PC-9 (cell line): ENCODE data around the gene TTBK2. TPM values are rescaled to one million over a fixed set of nuclear protein-coding genes. Genes with fewer than 3 reads are reported as not detected.

Experiments used
- BruUV-seq: library from RNA; stranded (reverse); fragments of 400-500 nt; replicated peaks from 2 replicates; lab custom pipeline; 2021; lab: Mats Ljungman, UMichigan
- CTCF ChIA-PET: fragments of 300-600 bp; sonication (Branson Sonifier 250); formaldehyde crosslinking; loops from one replicate; lab custom pipeline; 2022; ENCODE audit warnings: antibody characterized with exemption; lab: Charles Lee
- POLR2A ChIA-PET: fragments of 300-600 bp; sonication (Branson Sonifier 250); formaldehyde crosslinking; loops from one replicate; lab custom pipeline; 2022; ENCODE audit warnings: antibody characterized with exemption; ENCODE audit not compliant: unreplicated experiment; lab: Charles Lee
- DNase-seq, 2 experiments: peaks; one replicate each; pipeline versions ENCODE4 v3.0.0 to v3.0.0-alpha.2; 2015 to 2022; ENCODE audit warnings: mixed read lengths in 1 of 2
- H2AFZ ChIP-seq: fragments of 200-600 bp; sonication (generic); 2 replicates; pipeline ENCODE4 v1.8.1; 2017; ENCODE audit warnings: antibody characterized with exemption
- H3F3A ChIP-seq: fragments of 200-600 bp; sonication (generic); 2 replicates; pipeline ENCODE4 v1.8.1; 2017; ENCODE audit warnings: antibody characterized with exemption, mild to moderate bottlenecking, low read depth; ENCODE audit not compliant: insufficient read depth
- H3K27ac ChIP-seq: fragments of 200-600 bp; sonication (generic); 2 replicates; pipeline ENCODE4 v1.6.1; 2016; ENCODE audit warnings: mixed run types
- H3K27me3 ChIP-seq: fragments of 200-600 bp; sonication (generic); 2 replicates; pipeline ENCODE4 v1.6.1; 2016; ENCODE audit warnings: low read depth, mixed run types; ENCODE audit not compliant: insufficient read depth
- H3K36me3 ChIP-seq: fragments of 200-600 bp; sonication (generic); 2 replicates; pipeline ENCODE4 v1.6.1; 2016; ENCODE audit warnings: low read depth, mixed run types
- H3K4me1 ChIP-seq: fragments of 200-600 bp; sonication (generic); replicated peaks from 2 replicates; pipeline ENCODE4 v1.6.1; 2016; ENCODE audit warnings: mixed run types; ENCODE audit not compliant: insufficient read depth
- H3K4me2 ChIP-seq: fragments of 200-600 bp; sonication (generic); 2 replicates; pipeline ENCODE4 v1.6.1; 2017; ENCODE audit warnings: mixed run types
- H3K4me3 ChIP-seq: fragments of 200-600 bp; sonication (generic); 2 replicates; pipeline ENCODE4 v1.6.1; 2016; ENCODE audit warnings: mixed run types
- H3K79me2 ChIP-seq: fragments of 200-600 bp; sonication (generic); 2 replicates; pipeline ENCODE4 v1.6.1; 2017; ENCODE audit warnings: low read depth, mixed run types
- H3K9me2 ChIP-seq: fragments of 200-600 bp; sonication (generic); 2 replicates; pipeline ENCODE4 v1.8.1; 2017; ENCODE audit warnings: mild to moderate bottlenecking; ENCODE audit not compliant: insufficient read depth
- H3K9me3 ChIP-seq: fragments of 200-600 bp; sonication (generic); 2 replicates; pipeline ENCODE4 v1.8.1; 2016; ENCODE audit warnings: low read depth; ENCODE audit not compliant: insufficient read depth
- H4K20me1 ChIP-seq: fragments of 200-600 bp; sonication (generic); 2 replicates; pipeline ENCODE4 v1.8.1; 2017; ENCODE audit not compliant: insufficient read depth
- EZH2 ChIP-seq: fragments of 200-600 bp; sonication (generic); IDR thresholded peaks from 2 replicates; pipeline ENCODE4 v1.8.0; 2017; ENCODE audit warnings: antibody characterized with exemption, low read depth
- intact Hi-C: fragments of 100-400 bp; cut with micrococcal nuclease; formaldehyde crosslinking; loops from one replicate; pipeline ENCODE4 v1.10.0; 2022; ENCODE audit not compliant: unreplicated experiment
- total RNA-seq: library from RNA; stranded (reverse); gene quantifications from 2 replicates; pipeline ENCODE4 v1.2.3, GENCODE V29; 2021
- TF ChIP-seq, protein P1 (sequence below): fragments of 200-600 bp; sonication (generic); conservative IDR thresholded peaks from 2 replicates; pipeline ENCODE4 v1.6.1; 2017; ENCODE audit warnings: mixed run types, antibody characterized with exemption, mild to moderate bottlenecking, moderate library complexity

TTBK2 gene
- total RNA-seq, 1 experiment from 2014 or later, result 22.6 TPM

DNA sequence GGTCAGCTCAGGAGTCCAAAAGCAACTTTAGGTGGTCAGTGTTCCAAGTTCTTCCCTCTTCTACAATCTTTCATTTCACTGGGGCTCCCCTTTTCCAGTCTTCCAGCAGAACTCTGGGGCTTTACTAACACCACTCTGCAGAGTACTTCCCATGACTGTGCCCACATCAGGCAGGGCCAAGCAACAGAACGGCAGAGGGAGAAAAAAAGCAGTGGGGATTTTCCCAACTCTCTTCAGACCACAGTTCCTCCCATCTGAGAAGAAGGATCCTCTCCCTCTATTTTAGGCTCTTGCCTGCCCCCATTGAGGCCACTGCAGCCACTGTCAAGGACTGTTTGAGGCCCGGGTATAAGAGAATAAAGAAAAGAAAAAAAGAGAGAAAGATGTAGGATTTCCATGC, 70.7 kb downstream of the TTBK2 start:
- intact Hi-C loops, result no loop called here
- Histone ChIP-seq H3K9me3 (no peaks in the 10 kb centered on the region), H3K4me3 (no peak overlapping the region), H2AFZ (no peak overlapping the region), H3K4me1 (0 out of 2 replicates have a peak, but pooled peaks cover 4% of the 10 kb centered on the region), H4K20me1 (no peaks in the 10 kb centered on the region), H3K9me2 (no peaks in the 10 kb centered on the region), H3K79me2 (no peaks in the 10 kb centered on the region), H3K36me3 (no peaks in the 10 kb centered on the region), H3F3A (no peaks in the 10 kb centered on the region), H3K27ac (no peak overlapping the region), H3K4me2 (no peak overlapping the region), H3K27me3 (no peaks in the 10 kb centered on the region)
- ChIA-PET POLR2A (interaction anchor here (0.6 kb wide), 1 partner anchor 68 kb away, joined by 5 read pairs; no protein-coding TSS in a partner anchor), CTCF (no interaction called here)
- DNase-seq, result no peak
- no TSS peak for BruUV-seq
- TF ChIP-seq EZH2, result no peak
- TF ChIP-seq, protein P1, sequence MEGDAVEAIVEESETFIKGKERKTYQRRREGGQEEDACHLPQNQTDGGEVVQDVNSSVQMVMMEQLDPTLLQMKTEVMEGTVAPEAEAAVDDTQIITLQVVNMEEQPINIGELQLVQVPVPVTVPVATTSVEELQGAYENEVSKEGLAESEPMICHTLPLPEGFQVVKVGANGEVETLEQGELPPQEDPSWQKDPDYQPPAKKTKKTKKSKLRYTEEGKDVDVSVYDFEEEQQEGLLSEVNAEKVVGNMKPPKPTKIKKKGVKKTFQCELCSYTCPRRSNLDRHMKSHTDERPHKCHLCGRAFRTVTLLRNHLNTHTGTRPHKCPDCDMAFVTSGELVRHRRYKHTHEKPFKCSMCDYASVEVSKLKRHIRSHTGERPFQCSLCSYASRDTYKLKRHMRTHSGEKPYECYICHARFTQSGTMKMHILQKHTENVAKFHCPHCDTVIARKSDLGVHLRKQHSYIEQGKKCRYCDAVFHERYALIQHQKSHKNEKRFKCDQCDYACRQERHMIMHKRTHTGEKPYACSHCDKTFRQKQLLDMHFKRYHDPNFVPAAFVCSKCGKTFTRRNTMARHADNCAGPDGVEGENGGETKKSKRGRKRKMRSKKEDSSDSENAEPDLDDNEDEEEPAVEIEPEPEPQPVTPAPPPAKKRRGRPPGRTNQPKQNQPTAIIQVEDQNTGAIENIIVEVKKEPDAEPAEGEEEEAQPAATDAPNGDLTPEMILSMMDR, result no peak

DNA sequence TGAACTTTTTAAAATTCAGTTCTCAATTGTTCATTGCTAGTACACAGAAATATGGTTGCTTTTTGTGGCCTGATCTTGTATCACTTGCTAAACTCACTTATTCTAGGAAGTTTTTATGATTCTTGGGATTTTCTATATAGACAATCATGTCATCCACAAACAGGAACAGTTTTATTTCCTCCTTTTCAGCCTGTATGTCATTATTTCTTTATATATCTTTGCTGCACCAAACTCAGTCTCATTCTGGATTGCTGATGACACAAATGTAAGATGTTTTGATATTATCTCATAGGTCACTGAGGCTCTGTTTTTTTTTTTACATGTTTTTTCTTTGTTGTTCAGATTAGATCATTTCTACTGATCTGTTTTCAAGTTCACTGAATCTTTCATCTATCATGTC, 71.7 kb downstream of the TTBK2 start:
- CTCF ChIA-PET, result no interaction called here
- POLR2A ChIA-PET, result no interaction called here
- H3K9me2 ChIP-seq, result no peaks in the 10 kb centered on the region
- no TSS peak for BruUV-seq
- no peaks in the 10 kb centered on the region for H3K79me2 ChIP-seq
- DNase-seq, result no peak
- H2AFZ ChIP-seq, result no peak overlapping the region
- intact Hi-C loops, result no loop called here
- no peaks in the 10 kb centered on the region for H4K20me1 ChIP-seq
- H3K4me2 ChIP-seq, result no peak overlapping the region
- TF ChIP-seq, protein P1, result no peak
- TF ChIP-seq EZH2, result no peak
- no peak overlapping the region for H3K27ac ChIP-seq
- no peaks in the 10 kb centered on the region for H3F3A ChIP-seq
- H3K4me1 ChIP-seq, result 0 out of 2 replicates have a peak, but pooled peaks cover 4% of the 10 kb centered on the region
- no peak overlapping the region for H3K4me3 ChIP-seq
- H3K9me3 ChIP-seq, result no peaks in the 10 kb centered on the region
- H3K27me3 ChIP-seq, result no peaks in the 10 kb centered on the region
- H3K36me3 ChIP-seq, result no peaks in the 10 kb centered on the region

DNA sequence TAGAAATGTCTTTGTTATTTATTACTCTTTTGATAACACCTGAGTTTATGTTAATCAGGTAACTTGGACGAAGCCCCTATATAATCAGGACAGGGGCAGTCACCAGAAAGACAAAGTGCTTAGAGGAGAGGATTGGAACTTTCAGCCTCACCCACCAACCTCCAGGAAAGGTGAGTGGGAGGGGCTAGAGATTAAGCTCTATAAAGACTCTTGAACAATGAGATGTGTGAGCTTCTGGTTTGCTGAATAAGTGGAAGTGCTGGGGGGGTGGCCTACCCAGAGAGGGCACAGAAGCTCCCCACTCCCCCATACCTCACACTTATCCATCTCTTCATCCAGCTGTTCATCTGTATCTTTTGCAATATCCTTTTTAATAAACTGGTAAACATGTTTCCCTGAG, 73.9 kb downstream of the TTBK2 start:
- H3K4me1 ChIP-seq, result 0 out of 2 replicates have a peak, but pooled peaks cover 4% of the 10 kb centered on the region
- POLR2A ChIA-PET, result no interaction called here
- H4K20me1 ChIP-seq, result no peaks in the 10 kb centered on the region
- H3F3A ChIP-seq, result no peaks in the 10 kb centered on the region
- H3K36me3 ChIP-seq, result no peaks in the 10 kb centered on the region
- H3K4me3 ChIP-seq, result no peak overlapping the region
- no peak overlapping the region for H2AFZ ChIP-seq
- H3K9me3 ChIP-seq, result no peaks in the 10 kb centered on the region
- intact Hi-C loops, result no loop called here
- no peaks in the 10 kb centered on the region for H3K79me2 ChIP-seq
- no peaks in the 10 kb centered on the region for H3K9me2 ChIP-seq
- no peak for TF ChIP-seq EZH2
- TF ChIP-seq, protein P1, result no peak
- H3K4me2 ChIP-seq, result no peak overlapping the region
- no peaks in the 10 kb centered on the region for H3K27me3 ChIP-seq
- no TSS peak for BruUV-seq
- H3K27ac ChIP-seq, result no peak overlapping the region
- CTCF ChIA-PET, result no interaction called here
- DNase-seq, result no peak
